GM12891 (cell line): ENCODE results near the gene PFDN2.

Source experiments
- PAX5 ChIP-seq: IDR thresholded peaks from 2 replicates; pipeline ENCODE4 v1.6.1; 2011; ENCODE audit warnings: low read length, moderate library complexity, mild to moderate bottlenecking; ENCODE audit not compliant: insufficient read depth, severe bottlenecking
- POLR2A ChIP-seq: IDR thresholded peaks from 2 replicates; pipeline ENCODE4 v1.6.1; 2011; ENCODE audit warnings: low read depth, low read length, control low read depth
- POLR2AphosphoS5 ChIP-seq: IDR thresholded peaks from 2 replicates; pipeline ENCODE4 v1.6.1; 2011; ENCODE audit warnings: low read depth, low read length, control low read depth
- POU2F2 ChIP-seq: IDR thresholded peaks from 2 replicates; pipeline ENCODE4 v1.6.1; 2011; ENCODE audit warnings: low read depth, mild to moderate bottlenecking, control low read depth, low read length, moderate library complexity
- SPI1 ChIP-seq: IDR thresholded peaks from 2 replicates; pipeline ENCODE4 v1.6.1; 2011; ENCODE audit warnings: low read depth, low read length, control low read depth
- TAF1 ChIP-seq: IDR thresholded peaks from 2 replicates; pipeline ENCODE4 v1.6.1; 2011; ENCODE audit warnings: low read depth, low read length, control low read depth

DNA sequence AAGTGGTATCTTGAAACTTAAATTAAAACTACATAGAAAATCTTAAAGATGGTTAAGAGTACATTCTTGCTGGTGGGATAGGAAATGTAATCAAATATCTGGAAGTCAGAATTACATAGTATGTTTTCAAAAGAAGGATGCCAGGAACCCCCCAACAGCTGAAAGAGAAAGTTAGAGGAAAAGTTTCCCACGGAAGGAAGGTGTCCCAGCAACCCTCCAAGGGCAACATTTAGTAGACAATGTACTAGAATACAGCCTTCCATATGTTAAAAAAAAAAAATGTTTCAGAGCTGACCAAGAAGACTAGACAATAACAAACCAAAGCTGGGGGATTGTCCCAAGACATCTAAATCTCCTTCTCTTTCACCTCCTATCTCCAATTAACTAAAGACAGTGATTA, 12.4 kb upstream of the PFDN2 start:
- TF ChIP-seq POLR2AphosphoS5 = no peak
- TF ChIP-seq SPI1 = no peak
- TF ChIP-seq POLR2A = no peak
- no peak for TF ChIP-seq TAF1
- no peak for TF ChIP-seq PAX5
- TF ChIP-seq POU2F2 = no peak
